Osteoblast (primary cell): ENCODE measurements around the gene ABCF2. TPM values are rescaled to one million over a fixed set of nuclear protein-coding genes. Genes with fewer than 3 reads are reported as not detected.

ENCODE experiments used
- DNase-seq: peaks from one replicate; pipeline ENCODE4 v3.0.0; 2011; ENCODE audit warnings: low spot score, mixed read lengths; ENCODE audit not compliant: insufficient read length; ENCODE audit errors: missing footprints
- H2AFZ ChIP-seq: 2 replicates; pipeline ENCODE4 v1.6.0; 2011; ENCODE audit warnings: mild to moderate bottlenecking, low read length
- H3K27ac ChIP-seq: 2 replicates; pipeline ENCODE4 v1.5.1; 2011; ENCODE audit warnings: mild to moderate bottlenecking, low read depth, low read length, moderate library complexity
- H3K27me3 ChIP-seq: 2 replicates; pipeline ENCODE4 v1.6.0; 2012; ENCODE audit warnings: mild to moderate bottlenecking, control low read depth, inconsistent platforms, low read length, moderate library complexity; ENCODE audit not compliant: insufficient read depth
- H3K36me3 ChIP-seq: 2 replicates; pipeline ENCODE4 v1.5.1; 2011; ENCODE audit warnings: mild to moderate bottlenecking, low read length, control low read depth, moderate library complexity; ENCODE audit not compliant: insufficient read depth
- H3K4me1 ChIP-seq: 2 replicates; pipeline ENCODE4 v1.5.1; 2011; ENCODE audit warnings: mild to moderate bottlenecking, low read length, control low read depth, moderate library complexity; ENCODE audit not compliant: insufficient read depth
- H3K4me2 ChIP-seq: 2 replicates; pipeline ENCODE4 v1.6.0; 2011; ENCODE audit warnings: mild to moderate bottlenecking, low read length; ENCODE audit not compliant: insufficient read depth
- H3K4me3 ChIP-seq: fragments of 200-600 bp; sonication (generic); 3 replicates; pipeline ENCODE4 v1.5.1; 2012; ENCODE audit warnings: mild to moderate bottlenecking, low read length, inconsistent platforms; ENCODE audit not compliant: insufficient read depth
- H3K79me2 ChIP-seq: 2 replicates; pipeline ENCODE4 v1.6.0; 2012; ENCODE audit warnings: mild to moderate bottlenecking, low read length, control low read depth, inconsistent platforms; ENCODE audit not compliant: insufficient read depth
- H3K9me3 ChIP-seq: 2 replicates; pipeline ENCODE4 v1.5.1; 2011; ENCODE audit warnings: low read depth, low read length, control low read depth
- H4K20me1 ChIP-seq: 2 replicates; pipeline ENCODE4 v1.6.0; 2012; ENCODE audit warnings: mild to moderate bottlenecking, low read length, control low read depth; ENCODE audit not compliant: insufficient read depth
- CTCF ChIP-seq: IDR thresholded peaks from 2 replicates; pipeline ENCODE4 v1.5.1; 2011; ENCODE audit warnings: mild to moderate bottlenecking, low read depth, low read length, moderate library complexity; ENCODE audit errors: extremely low read depth
- total RNA-seq: library from RNA; depleted of rRNA; stranded (reverse); fragments of >200 nt; gene quantifications from 2 replicates; pipeline ENCODE4 v1.2.3, GENCODE V29; 2012

ABCF2 gene
- total RNA-seq, 1 donor, result 65.9 TPM

DNA sequence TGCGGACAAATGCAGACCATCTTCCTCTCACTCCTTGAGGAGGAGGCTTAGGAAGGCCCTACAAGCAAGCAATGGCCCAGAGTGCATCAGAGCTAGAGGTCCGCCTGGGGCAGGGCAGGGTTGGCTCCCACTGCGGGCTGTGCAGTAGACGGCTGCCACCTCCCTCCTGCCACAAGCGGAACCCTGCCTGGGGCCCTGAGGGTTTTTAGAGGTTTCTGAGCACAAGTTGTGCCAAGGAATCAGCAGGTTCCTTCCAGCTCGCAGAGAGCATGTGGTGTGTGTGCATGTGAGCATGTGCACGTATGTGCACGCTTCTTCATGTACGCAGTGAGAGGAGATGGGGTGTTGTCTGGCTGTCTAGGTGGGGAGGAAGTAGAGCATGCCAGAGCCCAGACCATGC lies 47.4 kb upstream of the ABCF2 start:
- DNase-seq, result no peak
- Histone ChIP-seq H3K27me3 (peaks cover 9% of the 10 kb centered on the region), H3K4me1 (peaks cover 4% of the 10 kb centered on the region), H3K9me3 (no peaks in the 10 kb centered on the region), H3K4me2 (no peak overlapping the region), H4K20me1 (no peaks in the 10 kb centered on the region), H3K79me2 (no peaks in the 10 kb centered on the region), H3K4me3 (no peak overlapping the region), H3K36me3 (no peaks in the 10 kb centered on the region), H2AFZ (no peak overlapping the region), H3K27ac (no peak overlapping the region)
- no peak for TF ChIP-seq CTCF

GRCh38 chr7:151273651-151274390 lies 46.8 kb upstream of the ABCF2 start:
- Histone ChIP-seq H3K4me3 (no peak overlapping the region), H3K4me2 (no peak overlapping the region), H4K20me1 (no peaks in the 10 kb centered on the region), H3K79me2 (no peaks in the 10 kb centered on the region), H3K9me3 (no peaks in the 10 kb centered on the region), H2AFZ (no peak overlapping the region), H3K27me3 (peaks cover 9% of the 10 kb centered on the region), H3K36me3 (no peaks in the 10 kb centered on the region), H3K27ac (no peak overlapping the region), H3K4me1 (peaks cover 4% of the 10 kb centered on the region)
- no peak for DNase-seq
- no peak for TF ChIP-seq CTCF

GRCh38 chr7:151272877-151273276 lies 45.9 kb upstream of the ABCF2 start:
- no peak overlapping the region for H3K4me2 ChIP-seq
- no peak overlapping the region for H3K27ac ChIP-seq
- no peak overlapping the region for H2AFZ ChIP-seq
- no peak for DNase-seq
- no peaks in the 10 kb centered on the region for H3K9me3 ChIP-seq
- H3K4me1 ChIP-seq, result peaks cover 4% of the 10 kb centered on the region
- no peaks in the 10 kb centered on the region for H3K79me2 ChIP-seq
- H3K27me3 ChIP-seq, result peaks cover 3% of the 10 kb centered on the region
- H3K36me3 ChIP-seq, result no peaks in the 10 kb centered on the region
- TF ChIP-seq CTCF, result no peak
- no peak overlapping the region for H3K4me3 ChIP-seq
- H4K20me1 ChIP-seq, result no peaks in the 10 kb centered on the region

DNA sequence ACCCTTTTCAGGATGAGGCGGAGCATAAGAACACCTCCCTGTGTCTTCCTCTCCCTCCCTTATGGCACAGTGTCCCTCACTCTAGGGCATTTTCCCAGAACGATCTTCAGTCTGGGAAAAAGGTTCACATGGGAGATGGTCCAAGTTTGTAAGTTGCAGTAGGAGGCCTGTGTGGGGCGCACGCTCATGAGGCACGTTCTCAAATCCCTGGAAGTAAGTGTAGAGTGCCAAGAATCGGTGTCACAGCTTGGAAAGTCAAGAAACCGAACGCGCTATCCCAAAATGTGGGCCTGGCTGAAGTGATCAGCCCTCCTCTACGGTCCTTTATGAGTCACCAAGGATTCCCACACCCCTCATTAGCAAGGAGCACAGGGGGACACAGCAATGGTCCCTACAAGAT lies 45.4 kb upstream of the ABCF2 start:
- Histone ChIP-seq H3K4me3 (no peak overlapping the region), H3K4me2 (no peak overlapping the region), H3K27ac (no peak overlapping the region), H3K79me2 (no peaks in the 10 kb centered on the region), H3K27me3 (no peaks in the 10 kb centered on the region), H2AFZ (no peak overlapping the region), H3K36me3 (no peaks in the 10 kb centered on the region), H3K9me3 (no peaks in the 10 kb centered on the region), H3K4me1 (peaks cover 3% of the 10 kb centered on the region), H4K20me1 (no peaks in the 10 kb centered on the region)
- no peak for TF ChIP-seq CTCF
- DNase-seq, result no peak
